ENCODE results near the gene SLC25A4.

GRCh38 chr4:185108185-185108584 is 34.9 kb upstream of the SLC25A4 start:
- TF ChIP-seq CTCF (IDR thresholded peaks at IDR 0.05; ENCODE audit: low read depth, low read length, poor library complexity, severe bottlenecking) (no peak), EZH2phosphoT487 (IDR thresholded peaks at IDR 0.05; ENCODE audit: borderline replicate concordance, low read length) (no peak)

All from DOHH2 (cell line).